ENCODE measurements around the gene PTPMT1.
"Not testable (repeated sequence)": the region's sequence is repeated elsewhere in the genome, so short reads cannot be mapped to it uniquely, and the experiment has no call there.

PTPMT1 gene

GRCh38 chr11:47546274-47546673, 19.1 kb upstream of the PTPMT1 start:
- DNase-seq (ENCODE audit: low read depth in 2 of 2) = not testable (repeated sequence)

GRCh38 chr11:47550288-47551047, 14.9 kb upstream of the PTPMT1 start:
- DNase-seq (ENCODE audit: low read depth in 2 of 2) = no peak

- no peak for DNase-seq (ENCODE audit: low read depth in 2 of 2)
Observed at GRCh38 chr11:47551086-47551485, 14.3 kb upstream of the PTPMT1 start.

GRCh38 chr11:47552056-47552565, 13.3 kb upstream of the PTPMT1 start:
- DNase-seq (ENCODE audit: low read depth in 2 of 2) = no peak

- DNase-seq (ENCODE audit: low read depth in 2 of 2) = peak; percentile 87 to 93
Observed at GRCh38 chr11:47552566-47553405, 12.6 kb upstream of the PTPMT1 start, which contains the start of gene CELF1. Gene CELF1, minus strand, starts transcription at chr11:47553132. Its CDS starts 53,609 bp downstream, at chr11:47499523.

- DNase-seq (ENCODE audit: low read depth in 2 of 2) = no peak
Observed at GRCh38 chr11:47553406-47553743, 12.0 kb upstream of the PTPMT1 start.

DNA sequence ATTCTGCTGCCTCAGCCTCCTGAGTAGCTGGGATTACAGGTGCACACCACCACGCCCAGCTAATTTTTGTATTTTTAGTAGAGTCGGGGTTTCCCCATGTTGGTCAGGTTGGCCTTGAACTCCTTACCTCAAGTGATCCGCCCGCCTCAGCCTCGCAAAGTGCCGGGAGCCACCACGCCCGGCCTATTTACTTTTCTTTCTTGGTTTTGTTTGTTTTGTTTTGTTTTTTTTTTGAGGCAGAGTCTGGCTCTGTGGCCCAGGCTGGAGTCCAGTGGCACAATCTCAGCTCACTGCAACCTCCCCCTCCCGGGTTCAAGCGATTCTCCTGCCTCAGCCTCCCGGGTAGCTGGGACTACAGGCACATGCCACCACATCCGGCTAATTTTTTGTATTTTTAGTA, 8.4 kb upstream of the PTPMT1 start:
- not testable (repeated sequence) for DNase-seq (ENCODE audit: low read depth in 2 of 2)

DNA sequence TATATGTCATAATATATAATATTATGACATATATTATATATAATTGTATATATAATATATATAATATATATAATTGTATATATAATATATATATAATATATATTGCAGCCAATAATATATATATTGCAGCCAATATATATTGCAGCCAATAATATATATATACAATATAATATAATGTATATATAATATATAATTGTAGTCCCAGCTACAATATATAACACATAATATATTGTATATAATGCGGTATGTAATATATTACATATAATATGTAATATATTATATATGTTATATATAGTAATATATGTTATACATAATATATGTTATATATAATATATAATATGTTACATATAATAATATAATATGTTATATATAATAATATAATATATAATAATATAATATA, 6.7 kb upstream of the PTPMT1 start:
- no peak for DNase-seq (ENCODE audit: low read depth in 2 of 2)

- DNase-seq (ENCODE audit: low read depth in 2 of 2) = no peak
Observed at GRCh38 chr11:47560426-47560825, 5.0 kb upstream of the PTPMT1 start.

- not testable (repeated sequence) for DNase-seq (ENCODE audit: low read depth in 2 of 2)
Observed at GRCh38 chr11:47562393-47562792, 3.0 kb upstream of the PTPMT1 start.

- not testable (repeated sequence) for DNase-seq (ENCODE audit: low read depth in 2 of 2)
Observed at GRCh38 chr11:47564366-47564765, 1.0 kb upstream of the PTPMT1 start.

GRCh38 chr11:47564933-47565339, 463 bp upstream of the PTPMT1 start:
- DNase-seq (ENCODE audit: low read depth in 2 of 2) = no peak

DNA sequence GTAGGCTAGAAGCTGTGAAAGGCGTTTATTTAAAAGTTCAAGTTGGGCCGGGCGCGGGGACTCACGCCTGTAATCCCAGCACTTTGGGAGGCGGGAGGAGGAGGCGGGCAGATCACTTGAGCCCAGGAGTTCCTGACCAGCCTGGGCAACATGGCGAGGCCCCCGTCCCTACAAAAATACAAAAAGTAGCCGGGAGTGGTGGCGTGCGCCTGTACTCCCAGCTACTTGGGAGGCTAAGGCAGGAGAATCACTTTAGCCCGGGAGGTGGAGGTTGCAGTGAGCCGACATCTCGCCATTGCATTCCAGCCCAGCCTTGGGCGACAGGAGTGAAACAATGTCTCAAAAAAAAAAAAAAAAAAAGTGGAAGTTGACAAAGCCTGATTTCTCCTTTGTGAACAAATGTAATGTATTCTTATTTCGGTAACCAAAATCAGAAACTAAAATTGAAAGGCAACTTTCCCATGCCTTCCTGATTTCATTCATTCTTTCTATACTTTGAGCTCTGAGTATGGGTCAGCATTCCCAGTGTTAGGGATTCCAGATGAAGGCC, 825 bp downstream of the PTPMT1 start:
- no peak for DNase-seq (ENCODE audit: low read depth in 2 of 2)

GRCh38 chr11:47569646-47570045, 4.2 kb downstream of the PTPMT1 start:
- no peak for DNase-seq (ENCODE audit: low read depth in 2 of 2)

DNA sequence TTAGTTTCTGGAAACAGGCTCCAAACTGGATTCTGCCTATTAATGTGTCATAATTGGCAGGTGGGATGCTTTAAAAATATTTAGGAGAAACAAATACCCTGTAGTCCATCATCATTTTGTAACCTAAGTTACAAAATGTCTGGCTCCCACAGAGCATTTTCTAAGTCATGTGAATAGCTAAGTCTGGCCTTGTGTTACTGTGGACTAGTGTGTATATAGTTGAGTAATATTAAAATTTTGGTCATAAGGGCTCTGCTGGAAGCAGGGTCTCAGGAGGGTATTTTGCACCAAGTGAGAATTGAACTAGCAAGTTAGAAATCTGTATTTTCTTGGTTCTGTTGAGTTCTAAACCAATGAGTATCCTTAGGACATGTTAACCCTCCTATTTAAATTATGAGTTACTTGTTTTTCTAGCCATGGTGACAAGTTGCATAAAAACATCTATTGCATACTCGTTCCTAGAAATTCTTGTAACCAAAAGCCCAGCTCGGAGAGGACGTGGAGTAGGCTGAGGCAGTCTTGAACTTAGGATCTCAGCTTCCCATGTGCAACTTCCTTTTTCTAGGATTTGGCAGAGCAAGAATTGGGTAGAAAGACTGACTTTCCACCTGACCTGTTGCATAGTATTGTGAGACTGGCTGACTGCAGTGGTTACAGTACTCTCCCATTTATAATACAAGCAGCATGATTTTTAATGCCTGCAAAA, 5.4 kb downstream of the PTPMT1 start:
- no peak for DNase-seq (ENCODE audit: low read depth in 2 of 2)

DNA sequence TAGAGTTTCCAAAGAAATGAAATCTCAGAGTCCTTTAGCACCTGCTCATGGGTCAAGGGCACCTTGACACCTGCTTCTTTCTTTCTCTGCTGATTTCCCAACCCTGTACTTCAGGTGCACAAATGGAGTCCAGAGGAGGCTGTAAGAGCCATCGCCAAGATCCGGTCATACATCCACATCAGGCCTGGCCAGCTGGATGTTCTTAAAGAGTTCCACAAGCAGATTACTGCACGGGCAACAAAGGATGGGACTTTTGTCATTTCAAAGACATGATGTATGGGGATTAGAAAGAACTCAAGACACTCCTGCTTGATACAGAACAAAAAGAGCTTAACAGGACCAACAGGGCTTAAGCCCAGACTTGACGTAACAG, 5.9 kb downstream of the PTPMT1 start:
- DNase-seq (ENCODE audit: low read depth in 2 of 2) = no peak

DNA sequence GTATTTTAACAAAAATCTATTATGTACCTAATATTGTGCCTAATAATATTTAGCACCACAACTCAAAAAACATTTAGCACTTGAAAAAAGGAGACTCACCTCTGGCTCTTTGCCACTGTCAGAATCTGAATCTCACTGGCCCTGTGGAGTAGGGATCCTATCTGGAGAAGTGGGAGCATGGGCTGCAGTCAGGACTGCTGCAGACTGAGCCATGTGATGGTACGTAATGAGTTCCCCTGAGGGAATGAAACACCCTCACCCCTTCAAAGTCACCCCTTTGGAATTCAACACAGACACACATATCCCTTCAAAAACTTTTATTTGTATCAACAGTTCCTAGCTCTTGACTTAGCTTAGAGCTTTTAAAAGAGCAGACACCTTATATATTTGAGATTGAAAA, 6.5 kb downstream of the PTPMT1 start:
- DNase-seq (ENCODE audit: low read depth in 2 of 2) = no peak

DNA sequence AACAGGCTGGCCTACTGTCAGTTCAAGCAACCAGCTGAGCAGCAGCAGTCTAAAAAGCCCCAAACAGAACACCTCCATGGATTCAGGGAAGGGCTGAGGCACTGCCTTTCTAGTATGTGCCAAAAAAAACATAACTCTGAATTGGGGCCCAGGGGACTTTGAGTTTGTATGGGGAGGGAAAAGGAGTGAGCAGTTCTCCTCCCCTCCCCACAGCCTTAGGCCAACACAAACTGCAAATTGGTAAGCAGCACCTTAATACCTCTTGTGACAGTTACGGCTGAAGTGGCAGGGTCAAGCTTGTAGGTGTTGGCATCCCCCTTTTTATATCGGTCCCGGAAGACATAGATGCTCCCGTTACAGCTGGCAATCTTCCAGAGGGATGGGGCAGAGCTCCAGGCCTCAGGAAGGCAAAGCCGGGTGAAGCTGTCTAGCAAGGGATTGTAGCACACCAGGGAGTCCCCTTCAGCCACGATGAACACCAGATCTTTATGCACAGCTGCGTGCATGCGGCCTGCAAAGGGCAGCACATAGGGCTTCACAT, 7.4 kb downstream of the PTPMT1 start:
- no peak for DNase-seq (ENCODE audit: low read depth in 2 of 2)

GRCh38 chr11:47573321-47573720, 7.9 kb downstream of the PTPMT1 start:
- DNase-seq (ENCODE audit: low read depth in 2 of 2) = no peak

DNA sequence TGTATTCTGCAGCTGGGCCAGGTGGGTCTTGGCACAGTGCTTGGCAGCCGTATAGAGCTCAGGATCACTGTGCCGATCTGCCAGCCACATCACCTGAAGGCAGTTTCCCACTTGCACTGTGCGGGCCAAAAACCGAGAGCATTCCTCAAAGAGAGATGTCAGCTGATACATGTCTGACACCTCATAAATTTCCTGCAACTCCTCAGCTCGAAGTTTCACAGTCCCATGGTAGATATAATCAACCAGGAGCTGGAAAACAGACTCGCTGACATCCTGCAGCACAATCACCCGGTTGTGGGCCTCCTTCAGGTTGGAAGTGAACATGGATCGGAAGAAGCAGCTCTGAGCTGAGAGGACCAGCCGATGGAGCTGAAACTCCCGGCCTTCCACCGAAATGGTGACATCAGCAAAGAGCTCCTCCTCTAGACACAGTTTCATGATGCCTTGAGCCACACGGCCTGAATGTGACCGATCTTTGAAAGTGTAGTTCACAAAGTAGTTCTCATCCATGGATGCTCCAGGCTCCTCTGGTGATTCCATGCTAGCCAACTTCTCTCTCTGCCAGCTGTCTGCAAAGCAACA, 12.2 kb downstream of the PTPMT1 start:
- DNase-seq (ENCODE audit: low read depth in 2 of 2) = no peak

Measured in stimulated activated CD4-positive, alpha-beta T cell treated with anti-CD3 and anti-CD28 coated beads, Interleukin-4, amount 100 ng/mL, for 48 hours (primary cell).